PC-3 (cell line): ENCODE results near the gene CCDC102A.

Experiments
- EZH2 ChIP-seq: fragments of 300-600 bp; sonication (generic); IDR thresholded peaks from one replicate; pipeline ENCODE4 v1.6.1; 2017; ENCODE audit warnings: antibody characterized with exemption, mild to moderate bottlenecking, low read length; ENCODE audit not compliant: unreplicated experiment
- TF ChIP-seq, protein P1 (sequence below): fragments of 300-600 bp; sonication (generic); conservative IDR thresholded peaks from 2 replicates; pipeline ENCODE4 v1.5.1; 2017; ENCODE audit warnings: antibody characterized with exemption, low read depth, mild to moderate bottlenecking, low read length

DNA sequence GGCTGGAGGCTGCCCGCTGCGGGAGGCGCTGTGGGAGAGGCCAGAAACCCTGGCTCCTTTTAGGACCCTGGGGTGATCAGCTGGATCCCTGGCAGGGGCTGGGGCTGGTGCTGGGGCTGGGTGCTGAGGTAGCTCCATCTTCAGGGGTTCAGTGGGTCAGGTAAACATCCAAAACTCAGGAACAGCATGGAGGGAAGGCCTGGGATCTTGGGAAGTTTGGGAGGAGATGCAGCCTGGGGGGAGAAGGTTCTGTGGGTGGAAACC, 27.0 kb upstream of the CCDC102A start:
- TF ChIP-seq, protein P1, sequence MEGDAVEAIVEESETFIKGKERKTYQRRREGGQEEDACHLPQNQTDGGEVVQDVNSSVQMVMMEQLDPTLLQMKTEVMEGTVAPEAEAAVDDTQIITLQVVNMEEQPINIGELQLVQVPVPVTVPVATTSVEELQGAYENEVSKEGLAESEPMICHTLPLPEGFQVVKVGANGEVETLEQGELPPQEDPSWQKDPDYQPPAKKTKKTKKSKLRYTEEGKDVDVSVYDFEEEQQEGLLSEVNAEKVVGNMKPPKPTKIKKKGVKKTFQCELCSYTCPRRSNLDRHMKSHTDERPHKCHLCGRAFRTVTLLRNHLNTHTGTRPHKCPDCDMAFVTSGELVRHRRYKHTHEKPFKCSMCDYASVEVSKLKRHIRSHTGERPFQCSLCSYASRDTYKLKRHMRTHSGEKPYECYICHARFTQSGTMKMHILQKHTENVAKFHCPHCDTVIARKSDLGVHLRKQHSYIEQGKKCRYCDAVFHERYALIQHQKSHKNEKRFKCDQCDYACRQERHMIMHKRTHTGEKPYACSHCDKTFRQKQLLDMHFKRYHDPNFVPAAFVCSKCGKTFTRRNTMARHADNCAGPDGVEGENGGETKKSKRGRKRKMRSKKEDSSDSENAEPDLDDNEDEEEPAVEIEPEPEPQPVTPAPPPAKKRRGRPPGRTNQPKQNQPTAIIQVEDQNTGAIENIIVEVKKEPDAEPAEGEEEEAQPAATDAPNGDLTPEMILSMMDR: no peak
- no peak for TF ChIP-seq EZH2
